Measurements from ENCODE around the gene TRIP13.
A peak's percentile ranks its signal among the peaks of the same experiment; 100 is the strongest.

Gene TRIP13

GRCh38 chr5:963673-964531 is 71.2 kb downstream of the TRIP13 start:
- peak in 2 of 4 experiments; percentile 20 to 39 for DNase-seq (ENCODE audit: low read depth in 4 of 4, low spot score in 1 of 4)

- no peak for DNase-seq (ENCODE audit: low read depth in 4 of 4, low spot score in 1 of 4)
Observed at GRCh38 chr5:964821-965220, 72.1 kb downstream of the TRIP13 start.

- no peak for DNase-seq (ENCODE audit: low read depth in 4 of 4, low spot score in 1 of 4)
Observed at GRCh38 chr5:965604-966344, 73.1 kb downstream of the TRIP13 start.

GRCh38 chr5:966345-966710 is 73.6 kb downstream of the TRIP13 start:
- DNase-seq (ENCODE audit: low read depth in 4 of 4, low spot score in 1 of 4), result no peak

- no peak for DNase-seq (ENCODE audit: low read depth in 4 of 4, low spot score in 1 of 4)
Observed at GRCh38 chr5:966941-967340, 74.3 kb downstream of the TRIP13 start.
